H9 (cell line): ENCODE results near the gene RNF130. TPM values are rescaled to one million over a fixed set of nuclear protein-coding genes. Genes with fewer than 3 reads are reported as not detected.

Source experiments
- DNase-seq: peaks from one replicate; pipeline ENCODE4 v3.0.0-alpha.2; 2017
- H2AFZ ChIP-seq: one replicate; pipeline ENCODE4 v1.6.1; 2013; ENCODE audit warnings: mild to moderate bottlenecking, low read length, control low read depth, moderate library complexity
- H2AK5ac ChIP-seq: 2 replicates; pipeline ENCODE4 v1.6.1; 2013; ENCODE audit warnings: low read length, control low read depth, mixed read lengths; ENCODE audit not compliant: insufficient read length
- H2BK120ac ChIP-seq: one replicate; pipeline ENCODE4 v1.6.1; 2013; ENCODE audit warnings: low read depth, mild to moderate bottlenecking, low read length, control low read depth, inconsistent platforms; ENCODE audit not compliant: poor library complexity, severe bottlenecking
- H2BK12ac ChIP-seq: 2 replicates; pipeline ENCODE4 v1.6.1; 2013; ENCODE audit warnings: low read length, control low read depth, mixed read lengths, low read depth; ENCODE audit not compliant: insufficient read length
- H2BK15ac ChIP-seq: 2 replicates; pipeline ENCODE4 v1.6.1; 2013; ENCODE audit warnings: low read depth, low read length, control low read depth
- H2BK20ac ChIP-seq: one replicate; pipeline ENCODE4 v1.6.1; 2013; ENCODE audit warnings: low read depth, mild to moderate bottlenecking, low read length, control low read depth, inconsistent platforms; ENCODE audit not compliant: poor library complexity, severe bottlenecking
- H2BK5ac ChIP-seq: 2 replicates; pipeline ENCODE4 v1.6.1; 2013; ENCODE audit warnings: low read length, control low read depth, mixed read lengths; ENCODE audit not compliant: insufficient read length
- H3K14ac ChIP-seq: 2 replicates; pipeline ENCODE4 v1.6.1; 2013; ENCODE audit warnings: low read length, control low read depth; ENCODE audit not compliant: insufficient read depth
- H3K18ac ChIP-seq: 2 replicates; pipeline ENCODE4 v1.6.1; 2013; ENCODE audit warnings: low read depth, mild to moderate bottlenecking, mixed read lengths, low read length, control low read depth; ENCODE audit not compliant: insufficient read length
- H3K23ac ChIP-seq: 2 replicates; pipeline ENCODE4 v1.6.1; 2013; ENCODE audit warnings: low read length, control low read depth, mixed read lengths, low read depth; ENCODE audit not compliant: insufficient read length
- H3K23me2 ChIP-seq: 2 replicates; pipeline ENCODE4 v1.6.1; 2013; ENCODE audit warnings: low read depth, mild to moderate bottlenecking, mixed read lengths, low read length, control low read depth; ENCODE audit not compliant: insufficient read length, poor library complexity, severe bottlenecking
- H3K27ac ChIP-seq: 2 replicates; pipeline ENCODE4 v1.5.1; 2013; ENCODE audit warnings: low read length, control low read depth, mixed read lengths, low read depth; ENCODE audit not compliant: insufficient read length
- H3K27me3 ChIP-seq: 2 replicates; pipeline ENCODE4 v1.6.1; 2013; ENCODE audit warnings: low read length, control low read depth, inconsistent platforms; ENCODE audit not compliant: insufficient read depth
- H3K4ac ChIP-seq: 2 replicates; pipeline ENCODE4 v1.6.1; 2013; ENCODE audit warnings: low read depth, mild to moderate bottlenecking, control low read depth, inconsistent platforms, low read length, moderate library complexity
- H3K4me1 ChIP-seq: 2 replicates; pipeline ENCODE4 v1.6.1; 2013; ENCODE audit warnings: low read length, control low read depth, inconsistent platforms; ENCODE audit not compliant: insufficient read depth
- H3K4me2 ChIP-seq: 2 replicates; pipeline ENCODE4 v1.6.1; 2013; ENCODE audit warnings: low read length, control low read depth, mixed read lengths; ENCODE audit not compliant: insufficient read length, insufficient read depth
- H3K56ac ChIP-seq: 2 replicates; pipeline ENCODE4 v1.6.1; 2013; ENCODE audit warnings: low read depth, mild to moderate bottlenecking, mixed read lengths, low read length, control low read depth; ENCODE audit not compliant: insufficient read length
- H3K79me1 ChIP-seq: 2 replicates; pipeline ENCODE4 v1.6.1; 2013; ENCODE audit warnings: low read depth, mild to moderate bottlenecking, moderate library complexity, low read length, control low read depth, inconsistent platforms; ENCODE audit not compliant: insufficient read depth, poor library complexity, severe bottlenecking
- H3K79me2 ChIP-seq: 2 replicates; pipeline ENCODE4 v1.6.1; 2013; ENCODE audit warnings: low read length, control low read depth, inconsistent platforms; ENCODE audit not compliant: insufficient read depth
- H3K9ac ChIP-seq: 2 replicates; pipeline ENCODE4 v1.6.1; 2013; ENCODE audit warnings: low read length, control low read depth, mixed read lengths; ENCODE audit not compliant: insufficient read length; ENCODE audit errors: extremely low read depth
- H3K9me3 ChIP-seq: one replicate; pipeline ENCODE4 v1.6.1; 2013; ENCODE audit warnings: low read depth, low read length, inconsistent platforms; ENCODE audit not compliant: control insufficient read depth
- H3T11ph ChIP-seq: one replicate; pipeline ENCODE4 v1.6.1; 2013; ENCODE audit warnings: mild to moderate bottlenecking, low read length, control low read depth, inconsistent platforms
- H4K20me1 ChIP-seq: one replicate; pipeline ENCODE4 v1.6.1; 2013; ENCODE audit not compliant: control insufficient read depth, insufficient read length, insufficient read depth
- H4K5ac ChIP-seq: 2 replicates; pipeline ENCODE4 v1.6.1; 2013; ENCODE audit warnings: low read depth, mild to moderate bottlenecking, mixed read lengths, low read length, control low read depth; ENCODE audit not compliant: insufficient read length
- H4K8ac ChIP-seq: replicated peaks from 2 replicates; pipeline ENCODE4 v1.6.1; 2013; ENCODE audit warnings: low read length, control low read depth, mixed read lengths, low read depth; ENCODE audit not compliant: insufficient read length
- H4K91ac ChIP-seq: 2 replicates; pipeline ENCODE4 v1.6.1; 2013; ENCODE audit warnings: low read depth, mild to moderate bottlenecking, moderate library complexity, mixed read lengths, low read length, control low read depth; ENCODE audit not compliant: insufficient read length
- H3K27ac Mint-ChIP-seq, 3 experiments: 2 replicates in 2 of 3; 3 replicates in 1 of 3; pipeline ENCODE4 v1.8.0; 2020 to 2021; ENCODE audit warnings: mixed read lengths in 3 of 3, mild to moderate bottlenecking in 1 of 3, moderate library complexity in 1 of 3
- H3K27me3 Mint-ChIP-seq: 2 replicates; pipeline ENCODE4 v1.8.0; 2021; ENCODE audit warnings: low read depth, mild to moderate bottlenecking, moderate library complexity, mixed read lengths
- H3K36me3 Mint-ChIP-seq, 3 experiments: 2 replicates in 2 of 3; 3 replicates in 1 of 3; pipeline ENCODE4 v1.8.0; 2020 to 2021; ENCODE audit warnings: low read depth in 3 of 3, mixed read lengths in 3 of 3; ENCODE audit not compliant: insufficient read depth in 1 of 3
- H3K4me1 Mint-ChIP-seq, 2 experiments: 2 replicates each; pipeline ENCODE4 v1.8.0; 2020; ENCODE audit warnings: mixed read lengths in 2 of 2
- H3K4me3 Mint-ChIP-seq, 2 experiments: 2 replicates in 1 of 2; 3 replicates in 1 of 2; pipeline ENCODE4 v1.8.0; 2020 to 2021; ENCODE audit warnings: mild to moderate bottlenecking in 2 of 2, mixed read lengths in 2 of 2, moderate library complexity in 1 of 2
- H3K9me3 Mint-ChIP-seq, 2 experiments: 2 replicates in 1 of 2; 3 replicates in 1 of 2; pipeline ENCODE4 v1.8.0; 2020; ENCODE audit warnings: mild to moderate bottlenecking in 2 of 2, mixed read lengths in 2 of 2, moderate library complexity in 1 of 2
- CTCF ChIP-seq: fragments of 200-600 bp; sonication (generic); conservative IDR thresholded peaks from 3 replicates; pipeline ENCODE4 v1.8.0; 2021; ENCODE audit warnings: antibody characterized with exemption, mild to moderate bottlenecking
- WGBS: extraction: QIAGEN DNeasy Blood & Tissue Kit; methylation state at CpG from one replicate; pipeline ENCODE4 v1.1.7; 2013; ENCODE audit warnings: missing lambda C conversion rate, low lambda C conversion rate, mixed read lengths; ENCODE audit not compliant: insufficient read length; ENCODE audit errors: extremely low coverage; 5-methylcytosine and 5-hydroxymethylcytosine counted together
- total RNA-seq: library from RNA; stranded (reverse); gene quantifications from 2 replicates; pipeline ENCODE4 v1.2.1, GENCODE V29; 2021

The RNF130 gene
- total RNA-seq, 1 experiment from 2014 or later: 80.0 TPM

GRCh38 chr5:180109920-180110319 is 38.4 kb upstream of the RNF130 start:
- Histone ChIP-seq H4K20me1 (no peaks in the 10 kb centered on the region), H3K4me1 (no peaks in the 10 kb centered on the region), H4K91ac (no peak overlapping the region), H3K79me1 (no peaks in the 10 kb centered on the region), H3K4me2 (no peak overlapping the region), H2BK12ac (no peak overlapping the region), H3K23ac (no peak overlapping the region), H2AFZ (no peak overlapping the region), H3K27ac (no peak overlapping the region), H4K8ac (no peak overlapping the region), H2AK5ac (no peak overlapping the region), H2BK120ac (no peak overlapping the region), H3K56ac (no peak overlapping the region), H3K9me3 (no peaks in the 10 kb centered on the region), H3K79me2 (no peaks in the 10 kb centered on the region), H2BK20ac (no peak overlapping the region), H3K4ac (no peak overlapping the region), H3K9ac (no peak overlapping the region), H3T11ph (no peak overlapping the region), H3K14ac (no peak overlapping the region), H2BK5ac (no peak overlapping the region), H4K5ac (no peak overlapping the region), H3K23me2 (no peaks in the 10 kb centered on the region), H3K18ac (no peak overlapping the region), H2BK15ac (no peak overlapping the region), H3K27me3 (no peaks in the 10 kb centered on the region)
- TF ChIP-seq CTCF: no peak
- Mint-ChIP-seq H3K36me3 (peaks cover 13 to 19% (median 15%) of the 10 kb centered on the region in 3 experiments), H3K4me1 (peaks cover 3 to 5% of the 10 kb centered on the region in 2 experiments; a peak in 2 of 4 replicates), H3K9me3 (peaks cover 23 to 30% of the 10 kb centered on the region in 2 experiments), H3K27ac (no peak overlapping the region), H3K4me3 (no peak overlapping the region), H3K27me3 (no peaks in the 10 kb centered on the region; the same call in 1 of the 2 replicates)
- no CpG with 5 or more reads among the region's 9 CpGs for WGBS
- no peak for DNase-seq
